HG03159 (cell line): ENCODE measurements around the gene KRTAP10-10.
"Not testable (repeated sequence)": the region's sequence is repeated elsewhere in the genome, so short reads cannot be mapped to it uniquely, and the experiment has no call there.

Experiments
- ATAC-seq: cut with Tn5 transposase; IDR thresholded peaks from one replicate; pipeline ENCODE4 v1.9.1; 2021; ENCODE audit warnings: mild to moderate bottlenecking, moderate library complexity; ENCODE audit not compliant: unreplicated experiment

Gene KRTAP10-10

DNA sequence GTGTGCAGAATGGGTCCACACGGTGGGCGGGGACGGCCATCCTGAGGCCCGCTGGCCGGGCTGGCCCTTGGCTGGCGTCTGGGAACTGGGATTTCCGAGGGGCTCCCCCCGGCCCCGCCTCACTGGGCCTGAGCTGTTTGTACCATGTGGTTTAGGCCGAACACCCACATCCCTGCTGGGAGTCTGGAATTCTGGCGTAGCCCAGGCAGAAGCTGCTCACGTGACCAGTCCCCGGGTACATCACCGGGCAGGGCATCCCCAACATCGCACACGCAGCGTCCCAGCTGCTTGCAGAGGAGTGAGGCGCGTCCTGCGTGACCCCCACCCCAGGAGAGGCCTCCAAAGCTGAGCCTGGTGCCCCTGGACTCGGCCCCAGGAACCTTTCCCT, 34.7 kb upstream of the KRTAP10-10 start:
- no peak for ATAC-seq

- ATAC-seq, result no peak
Observed at GRCh38 chr21:44603109-44603875, 33.9 kb upstream of the KRTAP10-10 start.

DNA sequence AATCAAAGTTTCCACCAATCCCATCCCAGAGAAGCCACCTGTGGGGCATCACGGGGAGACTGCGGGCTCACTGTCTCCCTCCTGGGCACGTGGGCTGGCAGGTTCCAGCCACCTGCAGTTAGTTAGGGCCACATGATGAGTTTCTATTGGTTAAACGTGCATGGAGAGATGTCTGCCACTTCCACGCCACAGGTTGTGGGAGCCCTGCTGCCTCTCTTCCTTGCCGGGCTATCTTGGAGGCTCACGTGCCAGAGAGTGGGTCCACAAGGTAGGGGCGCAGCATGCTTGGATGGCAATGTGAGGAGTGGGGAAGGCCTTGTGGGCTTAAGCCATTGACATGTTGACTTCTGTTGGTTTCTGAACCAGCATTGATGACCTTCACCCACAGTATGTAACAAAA, 33.2 kb upstream of the KRTAP10-10 start:
- no peak for ATAC-seq

DNA sequence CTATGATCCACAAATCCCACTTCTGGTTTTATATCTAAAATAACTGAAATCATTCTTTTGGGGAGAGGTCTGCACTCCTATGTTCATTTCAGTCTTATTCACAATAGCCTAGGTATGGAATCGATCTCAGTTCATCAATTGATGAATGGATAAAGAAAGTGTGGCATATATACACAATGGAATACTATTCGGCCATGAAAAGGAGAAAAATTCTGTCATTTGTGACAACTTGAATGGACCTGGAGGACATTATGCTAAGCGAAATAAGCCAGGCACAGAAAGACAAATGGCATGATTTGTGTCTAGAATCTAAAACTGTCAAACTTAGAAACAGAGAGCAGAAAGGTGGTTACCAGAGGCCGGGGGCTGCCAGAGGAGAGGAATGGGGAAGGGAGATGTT, 30.7 kb upstream of the KRTAP10-10 start:
- ATAC-seq, result no peak

DNA sequence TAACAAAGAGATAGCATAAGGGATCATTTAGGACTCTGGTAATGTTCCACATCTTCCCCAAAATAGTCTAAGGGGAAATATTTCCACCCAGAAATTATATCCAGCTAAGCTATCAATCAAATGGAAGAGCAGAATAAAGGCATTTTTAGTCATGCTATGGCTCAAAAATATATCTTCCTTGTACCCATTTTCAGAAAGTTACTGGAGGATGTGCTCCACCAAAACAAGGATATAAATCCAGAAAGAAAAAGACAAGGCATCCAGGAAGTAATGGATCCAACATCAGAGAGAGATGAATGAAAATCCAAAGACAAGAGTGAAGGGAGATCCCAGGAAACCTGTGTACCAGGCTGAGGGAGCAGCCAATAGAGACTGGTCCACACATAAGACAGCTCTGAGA, 28.0 kb upstream of the KRTAP10-10 start:
- ATAC-seq, result no peak

- not testable (repeated sequence) for ATAC-seq
Observed at GRCh38 chr21:44610157-44610843, 26.9 kb upstream of the KRTAP10-10 start.

DNA sequence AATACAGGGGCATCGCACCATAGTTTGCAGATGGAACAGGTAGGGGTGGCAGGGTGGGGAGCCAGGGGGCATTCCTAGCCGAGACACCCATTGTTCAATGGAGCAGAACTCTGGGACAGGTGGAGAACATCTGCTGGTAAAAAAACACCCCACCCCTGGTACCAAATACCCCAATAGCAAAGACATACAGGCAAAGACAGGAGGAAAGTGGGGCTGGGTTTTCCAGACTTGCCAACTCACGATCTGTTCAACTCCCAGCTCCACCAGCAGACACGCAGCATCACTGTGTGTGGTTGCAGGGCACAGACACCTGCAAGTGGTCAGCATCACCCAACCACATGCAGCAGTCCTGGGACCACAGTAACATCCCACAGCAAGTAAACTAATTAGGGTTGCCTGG, 25.6 kb upstream of the KRTAP10-10 start:
- no peak for ATAC-seq

DNA sequence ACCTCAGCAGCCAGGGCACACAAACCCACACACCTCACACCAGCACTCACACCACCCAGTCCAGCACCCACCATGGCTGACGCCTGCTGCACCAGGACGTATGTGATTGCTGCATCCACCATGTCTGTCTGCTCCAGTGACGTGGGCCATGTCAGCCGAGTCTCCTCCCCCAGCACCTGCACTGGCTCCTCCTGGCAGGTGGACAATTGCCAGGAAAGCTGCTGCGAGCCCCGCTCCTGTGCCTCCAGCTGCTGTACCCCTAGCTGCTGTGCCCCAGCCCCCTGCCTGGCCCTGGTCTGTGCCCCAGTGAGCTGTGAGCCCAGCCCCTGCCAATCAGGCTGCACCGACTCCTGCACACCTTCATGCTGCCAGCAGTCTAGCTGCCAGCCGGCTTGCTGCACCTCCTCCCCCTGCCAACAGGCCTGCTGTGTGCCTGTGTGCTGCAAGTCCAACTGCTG, 25.1 kb upstream of the KRTAP10-10 start, which contains the start of gene KRTAP10-8:
KRTAP10-8 (plus strand) TSS at position 51 of the 458 bp plus-strand sequence; CDS start at position 73, 22 bp downstream.
- no peak for ATAC-seq

DNA sequence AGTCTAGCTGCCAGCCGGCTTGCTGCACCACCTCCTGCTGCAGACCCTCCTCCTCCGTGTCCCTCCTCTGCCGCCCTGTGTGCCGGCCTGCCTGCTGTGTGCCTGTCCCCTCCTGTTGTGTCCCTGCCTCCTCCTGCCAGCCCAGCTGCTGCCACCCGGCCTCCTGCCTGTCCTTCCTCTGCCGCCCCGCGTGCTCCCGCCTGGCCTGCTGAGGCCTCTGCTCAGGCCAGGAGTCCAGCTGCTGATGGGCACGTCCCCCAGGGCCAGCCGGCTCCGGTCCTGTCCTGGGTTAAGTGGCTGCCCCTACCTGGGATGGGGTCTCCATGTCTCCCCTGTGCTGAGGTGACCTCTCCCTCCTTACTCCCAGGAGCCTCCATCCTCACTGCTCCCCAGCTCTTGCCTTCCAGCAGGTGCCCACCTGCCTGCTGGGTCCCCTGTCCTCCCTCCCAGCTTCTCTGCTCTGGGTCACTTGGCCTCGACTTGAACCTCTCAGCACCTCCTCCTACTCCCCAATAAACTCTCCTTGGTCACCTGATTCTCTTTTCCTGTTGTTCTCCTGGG, 24.4 kb upstream of the KRTAP10-10 start:
- no peak for ATAC-seq

GRCh38 chr21:44613386-44614155, 23.6 kb upstream of the KRTAP10-10 start:
- ATAC-seq, result no peak

GRCh38 chr21:44614161-44614631, 23.0 kb upstream of the KRTAP10-10 start:
- ATAC-seq, result no peak

- ATAC-seq, result no peak
Observed at GRCh38 chr21:44614961-44615391, 22.2 kb upstream of the KRTAP10-10 start.

GRCh38 chr21:44615466-44615865, 21.7 kb upstream of the KRTAP10-10 start:
- no peak for ATAC-seq

- ATAC-seq, result no peak
Observed at GRCh38 chr21:44615911-44616590, 21.1 kb upstream of the KRTAP10-10 start.

- ATAC-seq, result no peak
Observed at GRCh38 chr21:44616591-44616926, 20.6 kb upstream of the KRTAP10-10 start.

GRCh38 chr21:44617071-44617501, 20.1 kb upstream of the KRTAP10-10 start:
- ATAC-seq, result no peak

DNA sequence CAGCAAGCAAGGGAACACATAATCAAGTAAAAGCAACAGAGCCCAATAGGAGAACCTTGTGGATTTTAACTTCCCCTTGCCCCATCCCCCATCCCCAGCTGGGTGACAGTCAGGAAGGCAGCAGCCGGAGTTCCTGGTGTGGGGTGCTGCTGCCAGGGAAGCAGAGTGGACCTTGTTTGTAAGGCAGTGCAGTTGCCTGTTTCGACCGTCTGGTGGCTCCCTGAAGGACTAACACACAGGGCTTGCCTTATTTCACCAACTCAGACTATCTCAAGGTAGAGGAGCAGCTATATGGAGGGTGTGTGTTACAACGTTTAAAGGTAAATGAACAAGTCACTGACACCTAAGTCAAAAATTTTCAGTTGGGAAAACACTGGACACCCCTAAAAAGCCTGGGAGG, 18.7 kb upstream of the KRTAP10-10 start:
- no peak for ATAC-seq

GRCh38 chr21:44618909-44619308, 18.2 kb upstream of the KRTAP10-10 start:
- no peak for ATAC-seq

- ATAC-seq, result no peak
Observed at GRCh38 chr21:44619886-44620285, 17.3 kb upstream of the KRTAP10-10 start.

DNA sequence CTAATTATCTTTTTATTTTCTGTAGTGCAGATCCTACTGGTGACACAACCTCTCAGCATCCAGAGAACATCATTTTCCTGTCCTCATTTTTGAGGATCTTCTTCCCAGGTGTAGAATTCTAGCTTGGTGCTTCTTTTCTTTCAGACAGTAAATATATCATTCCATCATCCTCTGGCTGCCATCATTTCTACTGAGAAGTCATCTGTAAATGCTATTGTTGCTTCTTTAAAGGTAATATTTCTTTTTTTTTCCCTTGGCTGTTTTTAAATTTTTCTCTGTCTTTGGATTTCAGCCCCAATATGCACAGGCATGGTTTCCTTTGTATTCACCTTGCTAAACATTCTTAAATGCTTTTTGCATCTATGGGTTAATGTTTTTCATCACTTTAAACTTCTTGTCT, 13.6 kb upstream of the KRTAP10-10 start:
- ATAC-seq, result no peak
